HepG2 (cell line): ENCODE data around the gene BRD8. TPM values are rescaled to one million over a fixed set of nuclear protein-coding genes. Genes with fewer than 3 reads are reported as not detected.

Experiments used
- ATAC-seq: fragments of 200-7000 bp; cut with Tn5 transposase; 3 replicates; pipeline ENCODE4 v1.9.1; 2020; ENCODE audit warnings: mild to moderate bottlenecking, moderate library complexity
- BruUV-seq: library from RNA; stranded (reverse); fragments of 400-500 nt; replicated peaks from 2 replicates; lab custom pipeline; 2021; lab: Mats Ljungman, UMichigan
- CTCF ChIA-PET: fragments of 300-600 bp; formaldehyde crosslinking; extraction: SDS; loops from one replicate; lab custom pipeline; 2021; ENCODE audit warnings: low total read pairs, inconsistent platforms, low intra/inter-chr PET ratio; lab: Yijun Ruan, JAX
- POLR2A ChIA-PET: fragments of 350-600 bp; sonication (Branson Sonifier 250); formaldehyde crosslinking; loops from one replicate; lab custom pipeline; 2020; ENCODE audit warnings: antibody characterized with exemption, inconsistent platforms; lab: Yijun Ruan, JAX
- DNase-seq: peaks from one replicate; pipeline ENCODE4 v3.0.0-alpha.2; 2015; ENCODE audit warnings: low spot score
- FAIRE-seq: peaks from 3 replicates; lab custom pipeline; 2011; peaks lifted over from hg19 to GRCh38; lab: Jason Lieb, UNC
- H2AFZ ChIP-seq: one replicate; pipeline ENCODE4 v1.6.1; 2011; ENCODE audit warnings: low read length, inconsistent platforms
- H3K27ac ChIP-seq: fragments of 300-600 bp; 3 replicates; pipeline ENCODE4 v1.8.0; 2011; ENCODE audit warnings: mixed run types, mild to moderate bottlenecking, mixed read lengths, low read length, inconsistent platforms; ENCODE audit not compliant: insufficient read depth; ENCODE audit errors: extremely low read length
- H3K27me3 ChIP-seq, 2 experiments: fragments of 200-600 bp in 1 of 2; 2 replicates in 1 of 2; 3 replicates in 1 of 2; pipeline versions ENCODE4 v1.6.0 to v1.8.0; 2011; ENCODE audit warnings: low read length in 2 of 2, mild to moderate bottlenecking in 2 of 2, moderate library complexity in 2 of 2, inconsistent platforms in 1 of 2; ENCODE audit not compliant: insufficient read depth in 2 of 2, control insufficient read depth in 1 of 2
- H3K36me3 ChIP-seq, 2 experiments: fragments of 200-600 bp in 1 of 2; replicated peaks in 1 of 2; 2 replicates in 1 of 2; 3 replicates in 1 of 2; pipeline versions ENCODE4 v1.5.1 to v1.8.0; 2011; ENCODE audit warnings: low read length in 2 of 2, inconsistent platforms in 1 of 2; ENCODE audit not compliant: insufficient read depth in 2 of 2, control insufficient read depth in 1 of 2
- H3K4me1 ChIP-seq: 2 replicates; pipeline ENCODE4 v1.5.1; 2012; ENCODE audit warnings: low read length, inconsistent platforms; ENCODE audit not compliant: insufficient read depth
- H3K4me2 ChIP-seq: 2 replicates; pipeline ENCODE4 v1.6.0; 2011; ENCODE audit warnings: low read depth, low read length, inconsistent platforms
- H3K4me3 ChIP-seq, 3 experiments: fragments of 200-600 bp in 1 of 3; sonication (generic), shearing (Covaris generic) in 1 of 3; replicated peaks in 1 of 3; 2 replicates each; pipeline ENCODE4 v1.5.1; 2011 to 2016; ENCODE audit warnings: low read length in 3 of 3, inconsistent platforms in 2 of 3, low read depth in 2 of 3, mild to moderate bottlenecking in 2 of 3, control low read depth in 1 of 3, mixed read lengths in 1 of 3; ENCODE audit not compliant: insufficient read depth in 1 of 3
- H3K79me2 ChIP-seq: one replicate; pipeline ENCODE4 v1.6.1; 2011; ENCODE audit warnings: low read length, inconsistent platforms; ENCODE audit not compliant: insufficient read depth
- H3K9ac ChIP-seq: 2 replicates; pipeline ENCODE4 v1.6.0; 2011; ENCODE audit warnings: mild to moderate bottlenecking, low read depth, low read length, inconsistent platforms; ENCODE audit not compliant: insufficient read depth
- H3K9me3 ChIP-seq: 2 replicates; pipeline ENCODE4 v1.5.1; 2012; ENCODE audit warnings: mild to moderate bottlenecking, low read length
- H4K20me1 ChIP-seq: 2 replicates; pipeline ENCODE4 v1.6.0; 2011; ENCODE audit warnings: inconsistent platforms, mild to moderate bottlenecking, low read length, moderate library complexity; ENCODE audit not compliant: insufficient read depth
- CBX2 ChIP-seq, 2 experiments: fragments of 200-600 bp in 1 of 2; sonication (generic); formaldehyde crosslinking in 1 of 2; IDR thresholded peaks; 2 replicates each; pipeline versions ENCODE4 v1.7.0 to v1.8.1; 2018 to 2022; ENCODE audit warnings: low read depth in 2 of 2, low read length in 1 of 2, mild to moderate bottlenecking in 1 of 2, missing genetic modification reagents in 1 of 2
- FOXO1 ChIP-seq: sonication (generic); formaldehyde crosslinking; IDR thresholded peaks from 2 replicates; pipeline ENCODE4 v1.4.0; 2020; ENCODE audit warnings: missing genetic modification reagents
- MNT ChIP-seq: fragments of 450-650 bp; IDR thresholded peaks from 2 replicates; pipeline ENCODE4 v1.6.1; 2016
- PREB ChIP-seq: sonication (generic); formaldehyde crosslinking; IDR thresholded peaks from 2 replicates; pipeline ENCODE4 v1.4.0; 2020; ENCODE audit warnings: missing genetic modification reagents
- SIN3B ChIP-seq: fragments of 150-350 bp; IDR thresholded peaks from 2 replicates; pipeline ENCODE4 v1.6.1; 2014; ENCODE audit warnings: low read length
- THAP7 ChIP-seq: sonication (generic); formaldehyde crosslinking; IDR thresholded peaks from 2 replicates; pipeline ENCODE4 v1.8.1; 2023; ENCODE audit warnings: mild to moderate bottlenecking, missing genetic modification reagents
- U2AF2 ChIP-seq: fragments of 200-400 bp; formaldehyde crosslinking; IDR thresholded peaks from 2 replicates; pipeline ENCODE4 v1.6.1; 2017; ENCODE audit warnings: low read depth, mild to moderate bottlenecking, low read length
- ZBTB39 ChIP-seq: sonication (generic); formaldehyde crosslinking; IDR thresholded peaks from 2 replicates; pipeline ENCODE4 v1.5.0; 2020; ENCODE audit warnings: missing genetic modification reagents
- ZNF138 ChIP-seq: sonication (generic); formaldehyde crosslinking; IDR thresholded peaks from 2 replicates; pipeline ENCODE4 v1.5.0; 2020; ENCODE audit warnings: mild to moderate bottlenecking, low read depth, missing genetic modification reagents
- ZNF225 ChIP-seq: sonication (generic); formaldehyde crosslinking; IDR thresholded peaks from 2 replicates; pipeline ENCODE4 v1.4.0; 2020; ENCODE audit warnings: mild to moderate bottlenecking, missing genetic modification reagents
- ZNF253 ChIP-seq: sonication (generic); formaldehyde crosslinking; IDR thresholded peaks from 2 replicates; pipeline ENCODE4 v1.8.0; 2022; ENCODE audit warnings: mild to moderate bottlenecking, missing genetic modification reagents, borderline replicate concordance
- ZNF260 ChIP-seq: sonication (generic); formaldehyde crosslinking; IDR thresholded peaks from 2 replicates; pipeline ENCODE4 v1.4.0; 2020; ENCODE audit warnings: missing genetic modification reagents, low read depth, mild to moderate bottlenecking, borderline replicate concordance
- ZNF263 ChIP-seq: sonication (generic); formaldehyde crosslinking; IDR thresholded peaks from 2 replicates; pipeline ENCODE4 v1.4.0; 2020; ENCODE audit warnings: missing genetic modification reagents
- ZNF280B ChIP-seq: sonication (generic); formaldehyde crosslinking; IDR thresholded peaks from 2 replicates; pipeline ENCODE4 v1.5.0; 2020; ENCODE audit warnings: missing genetic modification reagents, mild to moderate bottlenecking, borderline replicate concordance
- ZNF382 ChIP-seq: sonication (generic); formaldehyde crosslinking; IDR thresholded peaks from 2 replicates; pipeline ENCODE4 v1.5.0; 2020; ENCODE audit warnings: missing genetic modification reagents, mild to moderate bottlenecking, borderline replicate concordance
- ZNF543 ChIP-seq: sonication (generic); formaldehyde crosslinking; IDR thresholded peaks from 2 replicates; pipeline ENCODE4 v1.4.0; 2020; ENCODE audit warnings: mild to moderate bottlenecking, missing genetic modification reagents
- ZSCAN21 ChIP-seq: sonication (generic); formaldehyde crosslinking; IDR thresholded peaks from 2 replicates; pipeline ENCODE4 v1.8.0; 2022; ENCODE audit warnings: mild to moderate bottlenecking, missing genetic modification reagents, moderate library complexity, borderline replicate concordance
- ZSCAN29 ChIP-seq: sonication (generic); formaldehyde crosslinking; conservative IDR thresholded peaks from 2 replicates; pipeline ENCODE4 v1.4.0; 2020; ENCODE audit warnings: mild to moderate bottlenecking, missing genetic modification reagents
- WGBS: methylation state at CpG from one replicate; pipeline ENCODE4 v1.1.6; 2017; ENCODE audit warnings: low lambda C conversion rate; 5-methylcytosine and 5-hydroxymethylcytosine counted together
- in situ Hi-C: cut with HindIII; loops from 2 replicates; pipeline ENCODE4 v1.10.0; 2017; ENCODE audit warnings: low pct_unique_long_range_greater_than_20kb; ENCODE audit not compliant: extremely low pct_ligation_motif_present
- intact Hi-C: fragments of 100-400 bp; cut with micrococcal nuclease; formaldehyde crosslinking; loops from one replicate; pipeline ENCODE4 v1.10.0; 2022; ENCODE audit not compliant: unreplicated experiment
- polyA plus RNA-seq, 8 experiments: library from polyadenylated mRNA; depleted of rRNA in 3 of 8; stranded (reverse) in 7 of 8; unstranded in 1 of 8; fragments of >200 nt; fragmentation: Illumina TruSeq in 4 of 8; extraction: Trizol in 4 of 8; gene quantifications; 2 replicates each; pipeline versions ENCODE4 v1.2.1 to v1.2.3, GENCODE V29; 2011 to 2016; ENCODE audit warnings: low read depth in 4 of 8, missing spikeins in 1 of 8, mixed read lengths in 1 of 8; ENCODE audit not compliant: insufficient read depth in 1 of 8
- total RNA-seq, 5 experiments: library from RNA; depleted of rRNA; stranded (reverse); fragments of >200 nt; fragmentation: Illumina TruSeq; extraction: Trizol; gene quantifications; 2 replicates each; pipeline ENCODE4 v1.2.3, GENCODE V29; 2016; ENCODE audit warnings: low read depth in 1 of 5

BRD8 gene
- total and polyA plus RNA-seq, 2 of the 13 experiments (the other 11 are each of a cell fraction or from before 2014, with no cell fraction given): 62.5 to 71.1 TPM

GRCh38 chr5:138111937-138112336 lies 66.5 kb downstream of the BRD8 start:
- Histone ChIP-seq H3K79me2 (no peaks in the 10 kb centered on the region), H2AFZ (no peak overlapping the region)
- TF ChIP-seq ZNF225 (CRISPR knock-in tag): no peak
- TF ChIP-seq ZSCAN29 (CRISPR knock-in tag): no peak
- no peak for TF ChIP-seq ZNF382 (CRISPR knock-in tag)
- TF ChIP-seq ZSCAN21 (CRISPR knock-in tag): no peak
- TF ChIP-seq ZNF260 (CRISPR knock-in tag): no peak
- TF ChIP-seq THAP7 (CRISPR knock-in tag): no peak
- no peak for TF ChIP-seq PREB (CRISPR knock-in tag)
- no peak for TF ChIP-seq MNT
- TF ChIP-seq ZNF543 (CRISPR knock-in tag): no peak
- no peak for TF ChIP-seq SIN3B
- TF ChIP-seq ZNF253 (CRISPR knock-in tag): no peak
- TF ChIP-seq U2AF2: no peak
- no peak for TF ChIP-seq FOXO1 (CRISPR knock-in tag)
- TF ChIP-seq ZNF138: no peak
- TF ChIP-seq ZNF263 (CRISPR knock-in tag): no peak
- TF ChIP-seq CBX2 (IDR thresholded peaks at IDR 0.05; ENCODE audit: low read depth, low read length): no peak
- TF ChIP-seq CBX2 (CRISPR knock-in tag; IDR thresholded peaks at IDR 0.05; ENCODE audit: low read depth): no peak
- TF ChIP-seq ZNF280B: no peak
- no peak for TF ChIP-seq ZBTB39
- TF ChIP-seq, all 625 proteins: peak for 0
- POLR2A ChIA-PET: no interaction called here
- intact Hi-C loops: no loop called here
- Histone ChIP-seq H3K4me3 (no peak overlapping the region), H3K9me3 (no peaks in the 10 kb centered on the region), H3K4me2 (no peak overlapping the region), H3K27me3 (no peaks in the 10 kb centered on the region), H3K27ac (no peak overlapping the region), H3K36me3 (no peaks in the 10 kb centered on the region), H4K20me1 (no peaks in the 10 kb centered on the region), H3K9ac (no peak overlapping the region), H3K4me1 (peaks cover 12% of the 10 kb centered on the region)
- DNase-seq (no peak), FAIRE-seq (no peak), ATAC-seq (no peak)
- 4% methylated on average over 1 of the region's 1 CpG for WGBS
- CTCF ChIA-PET: no interaction called here
- in situ Hi-C loops: no loop called here
- BruUV-seq: no TSS peak
